H9 (cell line): ENCODE measurements around the gene SHH. TPM values are rescaled to one million over a fixed set of nuclear protein-coding genes. Genes with fewer than 3 reads are reported as not detected.

ENCODE experiments used
- DNase-seq: peaks from one replicate; pipeline ENCODE4 v3.0.0-alpha.2; 2017
- H2AFZ ChIP-seq: one replicate; pipeline ENCODE4 v1.6.1; 2013; ENCODE audit warnings: mild to moderate bottlenecking, low read length, control low read depth, moderate library complexity
- H2AK5ac ChIP-seq: 2 replicates; pipeline ENCODE4 v1.6.1; 2013; ENCODE audit warnings: low read length, control low read depth, mixed read lengths; ENCODE audit not compliant: insufficient read length
- H2BK120ac ChIP-seq: one replicate; pipeline ENCODE4 v1.6.1; 2013; ENCODE audit warnings: low read depth, mild to moderate bottlenecking, low read length, control low read depth, inconsistent platforms; ENCODE audit not compliant: poor library complexity, severe bottlenecking
- H2BK12ac ChIP-seq: 2 replicates; pipeline ENCODE4 v1.6.1; 2013; ENCODE audit warnings: low read length, control low read depth, mixed read lengths, low read depth; ENCODE audit not compliant: insufficient read length
- H2BK15ac ChIP-seq: 2 replicates; pipeline ENCODE4 v1.6.1; 2013; ENCODE audit warnings: low read depth, low read length, control low read depth
- H2BK20ac ChIP-seq: one replicate; pipeline ENCODE4 v1.6.1; 2013; ENCODE audit warnings: low read depth, mild to moderate bottlenecking, low read length, control low read depth, inconsistent platforms; ENCODE audit not compliant: poor library complexity, severe bottlenecking
- H2BK5ac ChIP-seq: 2 replicates; pipeline ENCODE4 v1.6.1; 2013; ENCODE audit warnings: low read length, control low read depth, mixed read lengths; ENCODE audit not compliant: insufficient read length
- H3K14ac ChIP-seq: 2 replicates; pipeline ENCODE4 v1.6.1; 2013; ENCODE audit warnings: low read length, control low read depth; ENCODE audit not compliant: insufficient read depth
- H3K18ac ChIP-seq: 2 replicates; pipeline ENCODE4 v1.6.1; 2013; ENCODE audit warnings: low read depth, mild to moderate bottlenecking, mixed read lengths, low read length, control low read depth; ENCODE audit not compliant: insufficient read length
- H3K23ac ChIP-seq: 2 replicates; pipeline ENCODE4 v1.6.1; 2013; ENCODE audit warnings: low read length, control low read depth, mixed read lengths, low read depth; ENCODE audit not compliant: insufficient read length
- H3K23me2 ChIP-seq: 2 replicates; pipeline ENCODE4 v1.6.1; 2013; ENCODE audit warnings: low read depth, mild to moderate bottlenecking, mixed read lengths, low read length, control low read depth; ENCODE audit not compliant: insufficient read length, poor library complexity, severe bottlenecking
- H3K27ac ChIP-seq: 2 replicates; pipeline ENCODE4 v1.5.1; 2013; ENCODE audit warnings: low read length, control low read depth, mixed read lengths, low read depth; ENCODE audit not compliant: insufficient read length
- H3K27me3 ChIP-seq: 2 replicates; pipeline ENCODE4 v1.6.1; 2013; ENCODE audit warnings: low read length, control low read depth, inconsistent platforms; ENCODE audit not compliant: insufficient read depth
- H3K4ac ChIP-seq: 2 replicates; pipeline ENCODE4 v1.6.1; 2013; ENCODE audit warnings: low read depth, mild to moderate bottlenecking, control low read depth, inconsistent platforms, low read length, moderate library complexity
- H3K4me1 ChIP-seq: 2 replicates; pipeline ENCODE4 v1.6.1; 2013; ENCODE audit warnings: low read length, control low read depth, inconsistent platforms; ENCODE audit not compliant: insufficient read depth
- H3K4me2 ChIP-seq: 2 replicates; pipeline ENCODE4 v1.6.1; 2013; ENCODE audit warnings: low read length, control low read depth, mixed read lengths; ENCODE audit not compliant: insufficient read length, insufficient read depth
- H3K56ac ChIP-seq: 2 replicates; pipeline ENCODE4 v1.6.1; 2013; ENCODE audit warnings: low read depth, mild to moderate bottlenecking, mixed read lengths, low read length, control low read depth; ENCODE audit not compliant: insufficient read length
- H3K79me1 ChIP-seq: 2 replicates; pipeline ENCODE4 v1.6.1; 2013; ENCODE audit warnings: low read depth, mild to moderate bottlenecking, moderate library complexity, low read length, control low read depth, inconsistent platforms; ENCODE audit not compliant: insufficient read depth, poor library complexity, severe bottlenecking
- H3K79me2 ChIP-seq: 2 replicates; pipeline ENCODE4 v1.6.1; 2013; ENCODE audit warnings: low read length, control low read depth, inconsistent platforms; ENCODE audit not compliant: insufficient read depth
- H3K9ac ChIP-seq: 2 replicates; pipeline ENCODE4 v1.6.1; 2013; ENCODE audit warnings: low read length, control low read depth, mixed read lengths; ENCODE audit not compliant: insufficient read length; ENCODE audit errors: extremely low read depth
- H3K9me3 ChIP-seq: one replicate; pipeline ENCODE4 v1.6.1; 2013; ENCODE audit warnings: low read depth, low read length, inconsistent platforms; ENCODE audit not compliant: control insufficient read depth
- H3T11ph ChIP-seq: one replicate; pipeline ENCODE4 v1.6.1; 2013; ENCODE audit warnings: mild to moderate bottlenecking, low read length, control low read depth, inconsistent platforms
- H4K20me1 ChIP-seq: one replicate; pipeline ENCODE4 v1.6.1; 2013; ENCODE audit not compliant: control insufficient read depth, insufficient read length, insufficient read depth
- H4K5ac ChIP-seq: 2 replicates; pipeline ENCODE4 v1.6.1; 2013; ENCODE audit warnings: low read depth, mild to moderate bottlenecking, mixed read lengths, low read length, control low read depth; ENCODE audit not compliant: insufficient read length
- H4K8ac ChIP-seq: replicated peaks from 2 replicates; pipeline ENCODE4 v1.6.1; 2013; ENCODE audit warnings: low read length, control low read depth, mixed read lengths, low read depth; ENCODE audit not compliant: insufficient read length
- H4K91ac ChIP-seq: 2 replicates; pipeline ENCODE4 v1.6.1; 2013; ENCODE audit warnings: low read depth, mild to moderate bottlenecking, moderate library complexity, mixed read lengths, low read length, control low read depth; ENCODE audit not compliant: insufficient read length
- H3K27ac Mint-ChIP-seq, 3 experiments: 2 replicates in 2 of 3; 3 replicates in 1 of 3; pipeline ENCODE4 v1.8.0; 2020 to 2021; ENCODE audit warnings: mixed read lengths in 3 of 3, mild to moderate bottlenecking in 1 of 3, moderate library complexity in 1 of 3
- H3K27me3 Mint-ChIP-seq: 2 replicates; pipeline ENCODE4 v1.8.0; 2021; ENCODE audit warnings: low read depth, mild to moderate bottlenecking, moderate library complexity, mixed read lengths
- H3K36me3 Mint-ChIP-seq, 3 experiments: 2 replicates in 2 of 3; 3 replicates in 1 of 3; pipeline ENCODE4 v1.8.0; 2020 to 2021; ENCODE audit warnings: low read depth in 3 of 3, mixed read lengths in 3 of 3; ENCODE audit not compliant: insufficient read depth in 1 of 3
- H3K4me1 Mint-ChIP-seq, 2 experiments: 2 replicates each; pipeline ENCODE4 v1.8.0; 2020; ENCODE audit warnings: mixed read lengths in 2 of 2
- H3K4me3 Mint-ChIP-seq, 2 experiments: 2 replicates in 1 of 2; 3 replicates in 1 of 2; pipeline ENCODE4 v1.8.0; 2020 to 2021; ENCODE audit warnings: mild to moderate bottlenecking in 2 of 2, mixed read lengths in 2 of 2, moderate library complexity in 1 of 2
- H3K9me3 Mint-ChIP-seq, 2 experiments: 2 replicates in 1 of 2; 3 replicates in 1 of 2; pipeline ENCODE4 v1.8.0; 2020; ENCODE audit warnings: mild to moderate bottlenecking in 2 of 2, mixed read lengths in 2 of 2, moderate library complexity in 1 of 2
- WGBS: extraction: QIAGEN DNeasy Blood & Tissue Kit; methylation state at CpG from one replicate; pipeline ENCODE4 v1.1.7; 2013; ENCODE audit warnings: missing lambda C conversion rate, low lambda C conversion rate, mixed read lengths; ENCODE audit not compliant: insufficient read length; ENCODE audit errors: extremely low coverage; 5-methylcytosine and 5-hydroxymethylcytosine counted together
- total RNA-seq: library from RNA; stranded (reverse); gene quantifications from 2 replicates; pipeline ENCODE4 v1.2.1, GENCODE V29; 2021
- TF ChIP-seq, protein P1 (sequence below): fragments of 200-600 bp; sonication (generic); conservative IDR thresholded peaks from 3 replicates; pipeline ENCODE4 v1.8.0; 2021; ENCODE audit warnings: antibody characterized with exemption, mild to moderate bottlenecking

Gene SHH
- total RNA-seq, 1 experiment from 2014 or later: 0.07 TPM

DNA sequence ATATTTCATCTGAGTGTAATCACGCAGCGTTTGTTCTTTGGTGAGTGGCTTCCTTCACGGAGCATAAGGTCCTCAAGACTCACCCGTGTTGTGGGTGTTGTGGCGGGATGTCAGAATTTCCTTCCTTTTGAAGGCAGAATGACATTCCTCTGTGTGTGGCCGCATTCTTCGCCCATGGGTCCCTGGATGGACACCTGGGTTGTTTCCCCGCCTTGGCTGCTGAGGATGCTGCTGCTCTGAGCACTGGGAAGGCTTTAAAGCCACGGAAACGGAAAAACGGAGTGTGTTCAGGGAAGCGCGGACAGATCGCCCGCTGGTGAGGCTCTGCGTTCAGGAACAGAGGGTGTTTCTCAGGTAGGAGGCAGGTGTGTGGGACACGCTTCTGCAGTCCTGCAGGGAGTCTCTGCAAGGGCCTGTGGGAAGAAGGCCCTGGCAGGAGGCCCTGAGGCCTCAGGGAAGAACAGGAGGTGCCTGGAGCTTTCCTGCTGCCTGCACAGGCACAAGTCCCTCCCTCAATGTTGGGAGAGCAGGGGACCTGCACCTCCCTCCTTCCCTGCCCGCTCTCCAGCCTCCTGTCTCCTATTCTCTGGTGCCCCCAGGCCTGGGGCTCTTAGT is 35.7 kb upstream of the SHH start:
- Histone ChIP-seq H3K23me2 (no peaks in the 10 kb centered on the region), H3T11ph (no peak overlapping the region), H4K91ac (no peak overlapping the region), H2BK15ac (no peak overlapping the region), H3K9me3 (no peaks in the 10 kb centered on the region), H4K8ac (no peak overlapping the region), H3K18ac (no peak overlapping the region), H2BK20ac (no peak overlapping the region), H3K56ac (no peak overlapping the region), H3K14ac (no peak overlapping the region), H3K79me1 (no peaks in the 10 kb centered on the region), H3K4me2 (no peak overlapping the region), H3K4me1 (no peaks in the 10 kb centered on the region), H2AFZ (no peak overlapping the region), H2BK12ac (no peak overlapping the region), H3K4ac (no peak overlapping the region), H3K23ac (no peak overlapping the region), H2BK120ac (no peak overlapping the region), H4K5ac (no peak overlapping the region), H2AK5ac (no peak overlapping the region), H3K79me2 (no peaks in the 10 kb centered on the region), H4K20me1 (no peaks in the 10 kb centered on the region), H3K27ac (no peak overlapping the region), H2BK5ac (no peak overlapping the region), H3K9ac (no peak overlapping the region), H3K27me3 (no peaks in the 10 kb centered on the region)
- Mint-ChIP-seq H3K9me3 (no peaks in the 10 kb centered on the region), H3K4me1 (no peaks in the 10 kb centered on the region), H3K4me3 (no peak overlapping the region), H3K36me3 (no peaks in the 10 kb centered on the region), H3K27ac (no peak overlapping the region), H3K27me3 (peaks cover 6% of the 10 kb centered on the region)
- no CpG with 5 or more reads among the region's 18 CpGs for WGBS
- DNase-seq: no peak
- TF ChIP-seq, protein P1, sequence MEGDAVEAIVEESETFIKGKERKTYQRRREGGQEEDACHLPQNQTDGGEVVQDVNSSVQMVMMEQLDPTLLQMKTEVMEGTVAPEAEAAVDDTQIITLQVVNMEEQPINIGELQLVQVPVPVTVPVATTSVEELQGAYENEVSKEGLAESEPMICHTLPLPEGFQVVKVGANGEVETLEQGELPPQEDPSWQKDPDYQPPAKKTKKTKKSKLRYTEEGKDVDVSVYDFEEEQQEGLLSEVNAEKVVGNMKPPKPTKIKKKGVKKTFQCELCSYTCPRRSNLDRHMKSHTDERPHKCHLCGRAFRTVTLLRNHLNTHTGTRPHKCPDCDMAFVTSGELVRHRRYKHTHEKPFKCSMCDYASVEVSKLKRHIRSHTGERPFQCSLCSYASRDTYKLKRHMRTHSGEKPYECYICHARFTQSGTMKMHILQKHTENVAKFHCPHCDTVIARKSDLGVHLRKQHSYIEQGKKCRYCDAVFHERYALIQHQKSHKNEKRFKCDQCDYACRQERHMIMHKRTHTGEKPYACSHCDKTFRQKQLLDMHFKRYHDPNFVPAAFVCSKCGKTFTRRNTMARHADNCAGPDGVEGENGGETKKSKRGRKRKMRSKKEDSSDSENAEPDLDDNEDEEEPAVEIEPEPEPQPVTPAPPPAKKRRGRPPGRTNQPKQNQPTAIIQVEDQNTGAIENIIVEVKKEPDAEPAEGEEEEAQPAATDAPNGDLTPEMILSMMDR: no peak
